Measurements from ENCODE around the gene PHKA1. TPM values are rescaled to one million over a fixed set of nuclear protein-coding genes. Genes with fewer than 3 reads are reported as not detected.
"Not testable (repeated sequence)": the region's sequence is repeated elsewhere in the genome, so short reads cannot be mapped to it uniquely, and the experiment has no call there.

The PHKA1 gene
- total RNA-seq, 1 donor from 2014 or later: 3.9 TPM

- Histone ChIP-seq H3K4me1 (peaks cover 6% of the 10 kb centered on the region), H3K27ac (no peak overlapping the region), H3K9me3 (no peaks in the 10 kb centered on the region), H3K36me3 (peaks cover 49% of the 10 kb centered on the region), H3K27me3 (ENCODE audit: low read depth) (no peaks in the 10 kb centered on the region), H3K4me3 (no peak overlapping the region)
- TF ChIP-seq CTCF (IDR thresholded peaks at IDR 0.05): no peak
- intact Hi-C loops (cut with DNase I): no loop called here
- DNase-seq: no peak
- ATAC-seq: no peak
Observed at GRCh38 chrX:72568406-72569092, 145.6 kb downstream of the PHKA1 start.

GRCh38 chrX:72566448-72566847, 147.7 kb downstream of the PHKA1 start:
- no peak for DNase-seq
- H3K9me3 ChIP-seq: no peaks in the 10 kb centered on the region
- H3K36me3 ChIP-seq: peaks cover 49% of the 10 kb centered on the region
- TF ChIP-seq CTCF (IDR thresholded peaks at IDR 0.05): no peak
- H3K27me3 ChIP-seq (ENCODE audit: low read depth): no peaks in the 10 kb centered on the region
- ATAC-seq: no peak
- H3K27ac ChIP-seq: no peak overlapping the region
- intact Hi-C loops (cut with DNase I): no loop called here
- no peak overlapping the region for H3K4me3 ChIP-seq
- peaks cover under 1% of the 10 kb centered on the region for H3K4me1 ChIP-seq

GRCh38 chrX:72559655-72560054, 154.5 kb downstream of the PHKA1 start:
- intact Hi-C loops (cut with DNase I); H3K9me3 ChIP-seq; ATAC-seq; DNase-seq; H3K4me1 ChIP-seq; H3K4me3 ChIP-seq; H3K36me3 ChIP-seq; H3K27me3 ChIP-seq (ENCODE audit: low read depth); H3K27ac ChIP-seq: not testable (repeated sequence)

- peak in 1 of 2 donors; percentile 26 for ATAC-seq
- intact Hi-C loops (cut with DNase I): no loop called here
- no peak overlapping the region for H3K4me3 ChIP-seq
Observed at GRCh38 chrX:72554448-72555140, 159.5 kb downstream of the PHKA1 start.

GRCh38 chrX:72552443-72552842, 161.7 kb downstream of the PHKA1 start:
- ATAC-seq (peak; percentile 73 to 88), DNase-seq (peak; percentile 46)
- H3K4me3 ChIP-seq; H3K27me3 ChIP-seq (ENCODE audit: low read depth); intact Hi-C loops (cut with DNase I); H3K9me3 ChIP-seq; H3K36me3 ChIP-seq; H3K4me1 ChIP-seq: not testable (repeated sequence)
- peak overlapping the region; percentile 11 for H3K27ac ChIP-seq

More at GRCh38 chrX:72554448-72555140, 159.5 kb downstream of the PHKA1 start:
- no peaks in the 10 kb centered on the region for H3K36me3 ChIP-seq
- H3K27me3 ChIP-seq (ENCODE audit: low read depth): no peaks in the 10 kb centered on the region
- no peak for TF ChIP-seq CTCF (IDR thresholded peaks at IDR 0.05)
- no peaks in the 10 kb centered on the region for H3K4me1 ChIP-seq
- H3K27ac ChIP-seq: no peak overlapping the region
- no peaks in the 10 kb centered on the region for H3K9me3 ChIP-seq
- no peak for DNase-seq

GRCh38 chrX:72545990-72546389, 168.1 kb downstream of the PHKA1 start:
- no peak for TF ChIP-seq CTCF (IDR thresholded peaks at IDR 0.05)
- Histone ChIP-seq H3K9me3 (no peaks in the 10 kb centered on the region), H3K36me3 (no peaks in the 10 kb centered on the region), H3K27ac (no peak overlapping the region), H3K27me3 (ENCODE audit: low read depth) (no peaks in the 10 kb centered on the region), H3K4me3 (no peak overlapping the region), H3K4me1 (no peaks in the 10 kb centered on the region)
- ATAC-seq: no peak
- intact Hi-C loops (cut with DNase I): no loop called here
- DNase-seq: no peak
